Measurements from ENCODE around the gene LASP1.

Gene LASP1

DNA sequence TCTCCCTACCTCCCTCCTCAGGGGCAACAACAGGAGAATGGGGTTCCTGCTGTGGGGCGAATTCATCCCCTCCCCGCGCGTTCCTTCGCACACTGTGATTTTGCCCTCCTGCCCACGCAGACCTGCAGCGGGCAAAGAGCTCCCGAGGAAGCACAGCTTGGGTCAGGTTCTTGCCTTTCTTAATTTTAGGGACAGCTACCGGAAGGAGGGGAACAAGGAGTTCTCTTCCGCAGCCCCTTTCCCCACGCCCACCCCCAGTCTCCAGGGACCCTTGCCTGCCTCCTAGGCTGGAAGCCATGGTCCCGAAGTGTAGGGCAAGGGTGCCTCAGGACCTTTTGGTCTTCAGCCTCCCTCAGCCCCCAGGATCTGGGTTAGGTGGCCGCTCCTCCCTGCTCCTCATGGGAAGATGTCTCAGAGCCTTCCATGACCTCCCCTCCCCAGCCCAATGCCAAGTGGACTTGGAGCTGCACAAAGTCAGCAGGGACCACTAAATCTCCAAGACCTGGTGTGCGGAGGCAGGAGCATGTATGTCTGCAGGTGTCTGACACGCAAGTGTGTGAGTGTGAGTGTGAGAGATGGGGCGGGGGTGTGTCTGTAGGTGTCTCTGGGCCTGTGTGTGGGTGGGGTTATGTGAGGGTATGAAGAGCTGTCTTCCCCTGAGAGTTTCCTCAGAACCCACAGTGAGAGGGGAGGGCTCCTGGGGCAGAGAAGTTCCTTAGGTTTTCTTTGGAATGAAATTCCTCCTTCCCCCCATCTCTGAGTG, 49.6 kb downstream of the LASP1 start:
- Histone ChIP-seq H3K27me3 (ENCODE audit: control insufficient read depth, low read length) (no peaks in the 10 kb centered on the region), H3K27ac (ENCODE audit: low read depth, low read length) (no peak overlapping the region), H3K4me1 (ENCODE audit: control insufficient read depth, low read length) (peaks cover 13% of the 10 kb centered on the region), H3K79me2 (ENCODE audit: control insufficient read depth, low read length) (no peaks in the 10 kb centered on the region), H3K4me2 (ENCODE audit: low read length) (no peak overlapping the region), H3K4me3 (ENCODE audit: low read length) (no peak overlapping the region), H4K20me1 (ENCODE audit: control insufficient read depth, insufficient read depth, low read depth, low read length) (no peaks in the 10 kb centered on the region), H3K9me2 (replicated peaks; ENCODE audit: control insufficient read depth, low read length) (no peaks in the 10 kb centered on the region), H3K9me3 (ENCODE audit: control insufficient read depth, insufficient read depth, low read length) (no peaks in the 10 kb centered on the region), H3K36me3 (ENCODE audit: control insufficient read depth, low read length) (peaks cover 34% of the 10 kb centered on the region), H3F3A (ENCODE audit: control insufficient read depth, insufficient read depth) (no peaks in the 10 kb centered on the region; the same call in 1 of the 2 replicates)
- no peak for TF ChIP-seq EZH2phosphoT487 (IDR thresholded peaks at IDR 0.05; ENCODE audit: borderline replicate concordance, low read length)
- TF ChIP-seq, protein P1, sequence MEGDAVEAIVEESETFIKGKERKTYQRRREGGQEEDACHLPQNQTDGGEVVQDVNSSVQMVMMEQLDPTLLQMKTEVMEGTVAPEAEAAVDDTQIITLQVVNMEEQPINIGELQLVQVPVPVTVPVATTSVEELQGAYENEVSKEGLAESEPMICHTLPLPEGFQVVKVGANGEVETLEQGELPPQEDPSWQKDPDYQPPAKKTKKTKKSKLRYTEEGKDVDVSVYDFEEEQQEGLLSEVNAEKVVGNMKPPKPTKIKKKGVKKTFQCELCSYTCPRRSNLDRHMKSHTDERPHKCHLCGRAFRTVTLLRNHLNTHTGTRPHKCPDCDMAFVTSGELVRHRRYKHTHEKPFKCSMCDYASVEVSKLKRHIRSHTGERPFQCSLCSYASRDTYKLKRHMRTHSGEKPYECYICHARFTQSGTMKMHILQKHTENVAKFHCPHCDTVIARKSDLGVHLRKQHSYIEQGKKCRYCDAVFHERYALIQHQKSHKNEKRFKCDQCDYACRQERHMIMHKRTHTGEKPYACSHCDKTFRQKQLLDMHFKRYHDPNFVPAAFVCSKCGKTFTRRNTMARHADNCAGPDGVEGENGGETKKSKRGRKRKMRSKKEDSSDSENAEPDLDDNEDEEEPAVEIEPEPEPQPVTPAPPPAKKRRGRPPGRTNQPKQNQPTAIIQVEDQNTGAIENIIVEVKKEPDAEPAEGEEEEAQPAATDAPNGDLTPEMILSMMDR (IDR thresholded peaks at IDR 0.05; ENCODE audit: low read depth, low read length, poor library complexity, severe bottlenecking) = no peak

DNA sequence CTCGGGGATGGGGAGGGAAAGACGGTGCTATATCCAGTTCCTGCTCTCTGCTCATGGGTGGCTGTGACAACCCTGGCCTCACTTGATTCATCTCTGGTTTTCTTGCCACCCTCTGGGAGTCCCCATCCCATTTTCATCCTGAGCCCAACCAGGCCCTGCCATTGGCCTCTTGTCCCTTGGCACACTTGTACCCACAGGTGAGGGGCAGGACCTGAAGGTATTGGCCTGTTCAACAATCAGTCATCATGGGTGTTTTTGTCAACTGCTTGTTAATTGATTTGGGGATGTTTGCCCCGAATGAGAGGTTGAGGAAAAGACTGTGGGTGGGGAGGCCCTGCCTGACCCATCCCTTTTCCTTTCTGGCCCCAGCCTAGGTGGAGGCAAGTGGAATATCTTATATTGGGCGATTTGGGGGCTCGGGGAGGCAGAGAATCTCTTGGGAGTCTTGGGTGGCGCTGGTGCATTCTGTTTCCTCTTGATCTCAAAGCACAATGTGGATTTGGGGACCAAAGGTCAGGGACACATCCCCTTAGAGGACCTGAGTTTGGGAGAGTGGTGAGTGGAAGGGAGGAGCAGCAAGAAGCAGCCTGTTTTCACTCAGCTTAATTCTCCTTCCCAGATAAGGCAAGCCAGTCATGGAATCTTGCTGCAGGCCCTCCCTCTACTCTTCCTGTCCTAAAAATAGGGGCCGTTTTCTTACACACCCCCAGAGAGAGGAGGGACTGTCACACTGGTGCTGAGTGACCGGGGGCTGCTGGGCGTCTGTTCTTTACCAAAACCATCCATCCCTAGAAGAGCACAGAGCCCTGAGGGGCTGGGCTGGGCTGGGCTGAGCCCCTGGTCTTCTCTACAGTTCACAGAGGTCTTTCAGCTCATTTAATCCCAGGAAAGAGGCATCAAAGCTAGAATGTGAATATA, 50.8 kb downstream of the LASP1 start:
- no peaks in the 10 kb centered on the region for H4K20me1 ChIP-seq (ENCODE audit: control insufficient read depth, insufficient read depth, low read depth, low read length)
- no peak overlapping the region for H3K4me2 ChIP-seq (ENCODE audit: low read length)
- TF ChIP-seq, protein P1 (IDR thresholded peaks at IDR 0.05; ENCODE audit: low read depth, low read length, poor library complexity, severe bottlenecking) = no peak
- TF ChIP-seq EZH2phosphoT487 (IDR thresholded peaks at IDR 0.05; ENCODE audit: borderline replicate concordance, low read length) = no peak
- H3K27ac ChIP-seq (ENCODE audit: low read depth, low read length) = no peak overlapping the region
- H3K9me2 ChIP-seq (replicated peaks; ENCODE audit: control insufficient read depth, low read length) = no peaks in the 10 kb centered on the region
- H3K79me2 ChIP-seq (ENCODE audit: control insufficient read depth, low read length) = no peaks in the 10 kb centered on the region
- H3K36me3 ChIP-seq (ENCODE audit: control insufficient read depth, low read length) = peaks cover 22% of the 10 kb centered on the region
- no peaks in the 10 kb centered on the region; the same call in 1 of the 2 replicates for H3F3A ChIP-seq (ENCODE audit: control insufficient read depth, insufficient read depth)
- no peaks in the 10 kb centered on the region for H3K9me3 ChIP-seq (ENCODE audit: control insufficient read depth, insufficient read depth, low read length)
- H3K4me1 ChIP-seq (ENCODE audit: control insufficient read depth, low read length) = peaks cover 22% of the 10 kb centered on the region
- no peak overlapping the region for H3K4me3 ChIP-seq (ENCODE audit: low read length)
- no peaks in the 10 kb centered on the region for H3K27me3 ChIP-seq (ENCODE audit: control insufficient read depth, low read length)

DNA sequence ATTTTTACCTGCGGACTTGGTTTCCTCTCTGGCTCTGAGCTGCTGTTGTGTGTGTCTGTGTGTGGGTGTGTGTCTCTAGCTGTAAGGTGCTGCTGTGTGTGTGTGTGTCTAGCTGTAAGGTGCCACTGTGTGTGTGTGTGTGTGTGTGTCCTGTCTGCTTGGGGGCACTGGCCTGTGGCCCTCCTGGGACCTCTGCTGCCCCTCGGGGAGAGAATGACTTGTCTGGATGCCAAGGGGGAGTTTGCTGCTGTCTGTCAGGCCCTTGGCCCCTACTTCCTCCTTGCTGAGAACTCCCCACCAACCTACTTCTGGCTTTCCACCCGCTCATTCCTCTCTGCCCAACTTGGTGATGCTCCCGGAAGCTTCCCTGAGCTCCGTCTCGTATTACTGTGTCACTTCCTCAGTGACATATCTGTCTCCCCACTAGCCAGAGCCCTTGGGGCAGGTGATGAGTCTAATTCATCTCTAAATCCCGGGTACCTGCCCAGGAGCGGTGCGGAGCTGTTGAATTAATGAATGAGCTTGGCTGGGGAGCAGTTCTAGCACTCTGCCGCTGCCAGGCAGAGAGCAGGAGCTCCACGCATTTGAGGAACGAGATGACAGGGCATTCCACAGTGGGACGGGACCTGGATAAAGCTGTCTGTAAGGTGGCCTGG, 52.0 kb downstream of the LASP1 start:
- Histone ChIP-seq H3K27me3 (ENCODE audit: control insufficient read depth, low read length) (no peaks in the 10 kb centered on the region), H3F3A (ENCODE audit: control insufficient read depth, insufficient read depth) (peaks cover 4% of the 10 kb centered on the region; the same call in 1 of the 2 replicates), H3K4me2 (ENCODE audit: low read length) (no peak overlapping the region), H3K9me2 (replicated peaks; ENCODE audit: control insufficient read depth, low read length) (no peaks in the 10 kb centered on the region), H3K36me3 (ENCODE audit: control insufficient read depth, low read length) (peaks cover 20% of the 10 kb centered on the region), H3K9me3 (ENCODE audit: control insufficient read depth, insufficient read depth, low read length) (no peaks in the 10 kb centered on the region), H3K4me3 (ENCODE audit: low read length) (no peak overlapping the region), H3K4me1 (ENCODE audit: control insufficient read depth, low read length) (peaks cover 34% of the 10 kb centered on the region), H3K79me2 (ENCODE audit: control insufficient read depth, low read length) (no peaks in the 10 kb centered on the region), H4K20me1 (ENCODE audit: control insufficient read depth, insufficient read depth, low read depth, low read length) (no peaks in the 10 kb centered on the region), H3K27ac (ENCODE audit: low read depth, low read length) (no peak overlapping the region)
- TF ChIP-seq, protein P1 (IDR thresholded peaks at IDR 0.05; ENCODE audit: low read depth, low read length, poor library complexity, severe bottlenecking) = no peak
- no peak for TF ChIP-seq EZH2phosphoT487 (IDR thresholded peaks at IDR 0.05; ENCODE audit: borderline replicate concordance, low read length)

All from DOHH2 (cell line).